HCT116 (cell line): ENCODE measurements around the gene TIMM17A.

ENCODE experiments used
- POLR2A ChIP-seq: IDR thresholded peaks from 2 replicates; pipeline ENCODE4 v1.7.0; 2011; ENCODE audit warnings: borderline replicate concordance; ENCODE audit not compliant: insufficient read depth, insufficient read length; ENCODE audit errors: extremely low read depth
- POLR2AphosphoS5 ChIP-seq: IDR thresholded peaks from 2 replicates; pipeline ENCODE4 v1.6.1; 2011; ENCODE audit warnings: mild to moderate bottlenecking, low read depth, low read length, moderate library complexity
- SP1 ChIP-seq: IDR thresholded peaks from 2 replicates; pipeline ENCODE4 v1.6.1; 2012; ENCODE audit warnings: low read depth
- TF ChIP-seq, protein P1 (sequence below), 3 experiments: fragments of 200-600 bp in 1 of 3; sonication (generic) in 1 of 3; IDR thresholded peaks in 2 of 3; conservative IDR thresholded peaks in 1 of 3; 2 replicates each; pipeline ENCODE4 v1.5.1; 2012 to 2017; ENCODE audit warnings: low read depth in 2 of 3, low read length in 2 of 3, antibody characterized with exemption in 1 of 3, borderline replicate concordance in 1 of 3, control low read depth in 1 of 3, mild to moderate bottlenecking in 1 of 3, mixed read lengths in 1 of 3, mixed run types in 1 of 3, moderate library complexity in 1 of 3; ENCODE audit not compliant: insufficient read depth in 1 of 3
- TF ChIP-seq, protein P2 (sequence below): IDR thresholded peaks from 2 replicates; pipeline ENCODE4 v1.6.1; 2011; ENCODE audit warnings: mild to moderate bottlenecking, low read length, moderate library complexity; ENCODE audit not compliant: insufficient replicate concordance; ENCODE audit errors: extremely low read depth

- no peak for TF ChIP-seq POLR2A
- TF ChIP-seq, protein P1, sequence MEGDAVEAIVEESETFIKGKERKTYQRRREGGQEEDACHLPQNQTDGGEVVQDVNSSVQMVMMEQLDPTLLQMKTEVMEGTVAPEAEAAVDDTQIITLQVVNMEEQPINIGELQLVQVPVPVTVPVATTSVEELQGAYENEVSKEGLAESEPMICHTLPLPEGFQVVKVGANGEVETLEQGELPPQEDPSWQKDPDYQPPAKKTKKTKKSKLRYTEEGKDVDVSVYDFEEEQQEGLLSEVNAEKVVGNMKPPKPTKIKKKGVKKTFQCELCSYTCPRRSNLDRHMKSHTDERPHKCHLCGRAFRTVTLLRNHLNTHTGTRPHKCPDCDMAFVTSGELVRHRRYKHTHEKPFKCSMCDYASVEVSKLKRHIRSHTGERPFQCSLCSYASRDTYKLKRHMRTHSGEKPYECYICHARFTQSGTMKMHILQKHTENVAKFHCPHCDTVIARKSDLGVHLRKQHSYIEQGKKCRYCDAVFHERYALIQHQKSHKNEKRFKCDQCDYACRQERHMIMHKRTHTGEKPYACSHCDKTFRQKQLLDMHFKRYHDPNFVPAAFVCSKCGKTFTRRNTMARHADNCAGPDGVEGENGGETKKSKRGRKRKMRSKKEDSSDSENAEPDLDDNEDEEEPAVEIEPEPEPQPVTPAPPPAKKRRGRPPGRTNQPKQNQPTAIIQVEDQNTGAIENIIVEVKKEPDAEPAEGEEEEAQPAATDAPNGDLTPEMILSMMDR (IDR thresholded peaks at IDR 0.05 in 2 of 3, conservative IDR thresholded peaks at IDR 0.05 in 1 of 3; ENCODE audit: borderline replicate concordance in 1 of 3, insufficient read depth in 1 of 3, low read depth in 2 of 3, low read length in 2 of 3): no peak
- TF ChIP-seq SP1: no peak
- no peak for TF ChIP-seq POLR2AphosphoS5
- TF ChIP-seq, protein P2, sequence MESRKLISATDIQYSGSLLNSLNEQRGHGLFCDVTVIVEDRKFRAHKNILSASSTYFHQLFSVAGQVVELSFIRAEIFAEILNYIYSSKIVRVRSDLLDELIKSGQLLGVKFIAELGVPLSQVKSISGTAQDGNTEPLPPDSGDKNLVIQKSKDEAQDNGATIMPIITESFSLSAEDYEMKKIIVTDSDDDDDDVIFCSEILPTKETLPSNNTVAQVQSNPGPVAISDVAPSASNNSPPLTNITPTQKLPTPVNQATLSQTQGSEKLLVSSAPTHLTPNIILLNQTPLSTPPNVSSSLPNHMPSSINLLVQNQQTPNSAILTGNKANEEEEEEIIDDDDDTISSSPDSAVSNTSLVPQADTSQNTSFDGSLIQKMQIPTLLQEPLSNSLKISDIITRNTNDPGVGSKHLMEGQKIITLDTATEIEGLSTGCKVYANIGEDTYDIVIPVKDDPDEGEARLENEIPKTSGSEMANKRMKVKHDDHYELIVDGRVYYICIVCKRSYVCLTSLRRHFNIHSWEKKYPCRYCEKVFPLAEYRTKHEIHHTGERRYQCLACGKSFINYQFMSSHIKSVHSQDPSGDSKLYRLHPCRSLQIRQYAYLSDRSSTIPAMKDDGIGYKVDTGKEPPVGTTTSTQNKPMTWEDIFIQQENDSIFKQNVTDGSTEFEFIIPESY: no peak
Measured at GRCh38 chr1:201954263-201955008, 867 bp upstream of the TIMM17A start.
